T-helper 2 cell (primary cell): ENCODE data around the gene TMEM38A.
A peak's percentile ranks its signal among the peaks of the same experiment; 100 is the strongest.

Experiments used
- DNase-seq, 5 experiments: peaks; one replicate each; pipeline versions ENCODE4 v3.0.0 to v3.0.0-alpha.2; 2012 to 2022
- total RNA-seq, 2 donors: gene quantifications; one replicate each; lab custom pipeline; 2026; lab: John Stamatoyannopoulos, UW

The TMEM38A gene
- 0.94 to 1.3 reads per million in 2 donors for total RNA-seq

DNA sequence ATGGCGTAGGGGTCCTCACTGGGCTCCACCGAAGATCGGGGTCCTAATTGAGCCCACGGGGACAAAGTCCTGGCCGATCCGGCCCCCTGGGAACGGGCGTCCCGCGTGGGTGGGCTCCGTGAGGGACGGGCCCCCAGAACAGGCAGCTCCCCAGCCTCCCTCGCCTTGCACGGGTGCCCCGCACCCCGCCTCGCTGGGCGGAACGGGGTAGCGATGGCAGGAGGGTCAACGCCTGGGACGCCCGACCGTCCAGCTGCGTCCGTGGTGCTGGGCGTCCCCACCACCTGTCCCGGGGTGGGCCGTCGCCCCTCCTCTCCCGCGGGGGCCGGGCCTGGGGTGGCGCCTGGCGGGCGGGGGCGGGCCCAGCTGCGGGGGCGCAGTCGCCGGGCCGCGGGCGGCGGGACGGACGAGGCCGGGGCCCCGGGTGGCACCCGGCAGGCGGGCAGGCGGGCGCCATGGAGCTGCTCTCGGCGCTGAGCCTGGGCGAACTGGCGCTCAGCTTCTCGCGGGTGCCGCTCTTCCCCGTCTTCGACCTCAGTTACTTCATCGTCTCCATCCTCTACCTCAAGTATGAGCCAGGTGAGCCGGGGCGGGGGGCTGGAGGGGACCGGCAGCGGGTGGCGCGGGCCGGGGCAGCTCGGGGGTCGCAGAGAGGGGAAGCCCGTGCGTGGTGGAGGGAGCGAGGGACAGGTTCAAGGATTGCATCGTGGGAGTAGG lies at the start of gene TMEM38A:
Gene TMEM38A, plus strand, starts transcription at position 377 of the 717 bp plus-strand sequence. Its CDS starts 79 bp downstream, at position 456.
- DNase-seq: peak; percentile 6 to 44 (median 33)

DNA sequence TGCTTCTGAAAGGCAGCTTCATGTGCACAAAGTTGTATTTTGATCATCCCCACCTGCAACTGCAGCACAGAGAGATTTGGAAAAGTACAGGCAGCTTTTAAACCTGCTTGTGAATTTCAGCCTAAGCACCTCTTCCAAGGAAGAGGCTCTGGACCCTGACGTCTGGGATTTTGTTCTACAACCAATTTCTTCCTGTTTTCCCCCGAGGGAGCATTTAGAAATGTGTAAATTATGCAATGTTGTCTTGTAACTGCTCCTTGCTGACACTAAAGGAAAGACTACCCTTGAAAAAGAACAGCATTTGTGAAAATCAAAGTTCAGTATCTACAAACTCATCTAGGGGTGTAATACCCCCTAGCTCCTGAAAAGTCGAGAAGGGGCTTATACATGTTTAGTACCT lies 48.3 kb upstream of the TMEM38A start:
- DNase-seq: no peak

- DNase-seq: no peak
Observed at GRCh38 chr19:16613841-16614240, 47.1 kb upstream of the TMEM38A start.

GRCh38 chr19:16614941-16615340 lies 46.0 kb upstream of the TMEM38A start:
- DNase-seq: no peak

- DNase-seq: no peak
Observed at GRCh38 chr19:16615808-16616207, 45.1 kb upstream of the TMEM38A start.

DNA sequence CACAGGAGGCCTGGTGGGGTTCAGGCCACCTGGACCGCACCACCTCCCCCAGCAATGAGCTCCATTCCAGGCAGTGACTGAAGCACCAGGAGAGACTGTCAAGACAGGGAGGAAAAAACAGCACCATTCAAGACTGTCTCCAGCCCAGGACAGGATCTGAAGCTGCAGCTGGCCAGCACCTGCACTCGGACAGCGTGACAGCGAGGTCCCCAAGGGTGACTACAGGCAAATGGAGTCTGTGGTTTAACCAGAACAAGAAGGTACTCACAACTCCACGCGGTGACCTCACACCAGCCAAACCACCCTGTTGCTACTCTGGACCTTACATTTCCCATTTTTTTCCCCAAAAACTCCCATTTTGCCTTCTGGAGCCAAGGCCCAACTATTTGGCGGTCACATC lies 42.7 kb upstream of the TMEM38A start:
- DNase-seq: no peak

- no peak for DNase-seq
Observed at GRCh38 chr19:16619457-16619856, 41.5 kb upstream of the TMEM38A start.

DNA sequence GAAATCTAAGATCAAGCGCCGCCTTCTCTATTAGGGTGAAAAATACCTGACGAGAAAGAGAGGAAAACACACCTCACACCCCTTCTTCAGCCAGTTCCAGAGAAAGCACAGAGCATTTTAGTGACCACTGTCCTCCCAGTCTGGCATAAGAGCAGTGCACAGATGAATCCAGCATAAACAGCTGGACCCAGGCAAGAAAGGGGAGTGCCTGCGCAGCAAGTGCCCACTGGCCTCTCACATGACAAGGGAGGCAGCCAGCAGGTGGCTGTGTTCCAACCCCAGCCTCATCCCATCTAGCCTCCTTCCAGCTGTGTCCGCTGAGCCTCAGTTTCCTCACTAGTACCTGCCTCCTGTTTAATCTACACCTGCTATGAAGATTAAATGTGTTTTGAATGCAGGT lies 40.9 kb upstream of the TMEM38A start:
- no peak for DNase-seq

DNA sequence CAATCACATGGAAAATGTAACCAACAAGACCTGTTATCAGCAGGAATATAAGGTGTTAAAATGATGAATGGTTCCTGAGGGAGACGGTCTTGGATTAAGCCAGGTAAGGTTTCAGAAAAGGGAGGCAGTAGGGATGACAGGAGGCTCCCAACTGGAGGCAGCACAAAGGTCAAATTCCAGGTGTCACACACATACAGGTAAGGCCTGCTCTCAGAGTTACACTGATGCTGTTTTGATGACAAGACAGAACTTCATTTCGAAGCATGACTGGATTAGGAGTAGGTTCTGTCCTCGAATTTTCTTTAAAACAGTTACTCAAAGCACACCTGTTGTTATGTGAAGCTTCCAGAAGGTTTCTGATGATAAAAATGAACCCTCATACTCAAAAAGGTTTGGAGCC lies 40.4 kb upstream of the TMEM38A start:
- no peak for DNase-seq

- DNase-seq: no peak
Observed at GRCh38 chr19:16621165-16621800, 39.7 kb upstream of the TMEM38A start.

DNA sequence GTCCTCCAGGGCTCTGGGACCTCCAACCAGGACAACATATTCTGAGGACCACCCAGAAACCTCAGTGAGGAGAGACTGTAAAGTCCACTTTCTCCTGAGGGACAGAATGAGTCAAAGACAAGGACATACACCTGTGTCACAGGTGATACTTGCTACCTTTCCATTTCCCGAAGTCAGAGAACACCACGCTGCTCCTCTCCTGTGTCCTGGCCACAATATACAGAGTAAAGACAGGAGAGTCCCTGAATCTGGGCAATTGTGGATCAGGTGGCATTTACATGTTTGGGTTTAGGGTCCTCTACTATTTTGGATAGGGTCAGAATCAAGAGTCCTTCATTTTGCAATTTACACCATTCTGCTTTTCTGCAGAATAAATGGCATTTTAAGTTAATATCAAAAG lies 37.9 kb upstream of the TMEM38A start:
- DNase-seq: no peak

DNA sequence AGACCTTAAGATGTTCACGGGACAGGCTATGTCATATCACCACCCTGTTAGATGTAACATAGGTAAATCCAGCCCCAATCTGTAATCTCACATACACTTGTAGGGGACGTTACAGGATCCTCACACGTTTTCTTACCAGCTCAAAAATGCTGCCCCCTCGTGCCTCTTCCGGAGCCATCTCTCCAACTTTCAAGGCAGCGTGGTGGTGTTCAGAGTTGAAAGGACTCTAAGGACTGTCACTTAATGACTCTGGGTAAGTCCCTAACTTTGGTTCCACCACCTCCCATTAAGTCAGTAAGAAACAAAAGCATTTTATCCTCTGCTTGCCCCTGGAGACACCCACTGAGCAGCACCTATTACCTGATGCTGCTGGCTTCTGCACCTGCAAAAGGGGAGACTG lies 37.4 kb upstream of the TMEM38A start:
- peak in 1 of 5 experiments; percentile 41 for DNase-seq

GRCh38 chr19:16624236-16624635 lies 36.7 kb upstream of the TMEM38A start:
- no peak for DNase-seq

GRCh38 chr19:16625163-16625958 lies 35.6 kb upstream of the TMEM38A start:
- no peak for DNase-seq

- peak in 1 of 5 experiments; percentile 49 for DNase-seq
Observed at GRCh38 chr19:16626796-16627192, 34.1 kb upstream of the TMEM38A start.

DNA sequence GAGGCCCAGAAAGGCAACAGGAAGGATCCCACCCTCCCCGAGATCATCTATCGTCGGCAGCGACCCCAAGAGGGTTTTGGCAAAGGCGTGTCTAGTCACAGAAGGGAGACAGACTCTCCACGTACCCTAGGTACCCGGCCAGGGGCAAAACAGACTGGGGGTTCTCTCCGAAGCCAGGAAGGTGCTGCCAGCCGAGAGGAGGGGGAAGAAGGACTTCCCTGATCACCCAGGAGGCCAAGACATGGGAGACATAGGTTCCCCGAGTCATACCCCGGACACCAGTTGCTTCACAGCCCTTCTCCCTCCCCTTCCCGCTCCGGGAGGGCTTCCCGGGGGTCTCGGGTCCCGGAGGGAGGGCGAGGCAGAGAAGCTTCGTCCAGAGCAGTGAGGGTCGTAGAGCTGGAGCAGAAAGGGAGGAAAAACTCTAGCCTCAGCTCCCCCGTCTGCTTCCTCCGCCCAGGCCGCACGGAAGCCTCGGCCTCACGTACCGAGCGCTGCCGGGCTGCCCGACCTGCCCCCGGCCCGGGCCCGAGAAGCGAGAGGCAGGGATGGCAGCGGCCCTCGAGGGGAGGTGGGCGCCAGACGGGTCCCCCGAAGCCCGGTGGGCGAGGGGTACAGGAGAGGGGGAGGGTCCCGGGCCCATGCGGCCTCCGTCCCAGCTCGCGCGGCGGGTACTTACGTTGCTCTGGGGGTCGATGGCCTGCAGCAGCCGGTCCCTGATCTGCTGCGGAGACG lies 33.6 kb upstream of the TMEM38A start:
- peak in 1 of 5 experiments; percentile 22 for DNase-seq

- DNase-seq: no peak
Observed at GRCh38 chr19:16627928-16628182, 33.1 kb upstream of the TMEM38A start.

DNA sequence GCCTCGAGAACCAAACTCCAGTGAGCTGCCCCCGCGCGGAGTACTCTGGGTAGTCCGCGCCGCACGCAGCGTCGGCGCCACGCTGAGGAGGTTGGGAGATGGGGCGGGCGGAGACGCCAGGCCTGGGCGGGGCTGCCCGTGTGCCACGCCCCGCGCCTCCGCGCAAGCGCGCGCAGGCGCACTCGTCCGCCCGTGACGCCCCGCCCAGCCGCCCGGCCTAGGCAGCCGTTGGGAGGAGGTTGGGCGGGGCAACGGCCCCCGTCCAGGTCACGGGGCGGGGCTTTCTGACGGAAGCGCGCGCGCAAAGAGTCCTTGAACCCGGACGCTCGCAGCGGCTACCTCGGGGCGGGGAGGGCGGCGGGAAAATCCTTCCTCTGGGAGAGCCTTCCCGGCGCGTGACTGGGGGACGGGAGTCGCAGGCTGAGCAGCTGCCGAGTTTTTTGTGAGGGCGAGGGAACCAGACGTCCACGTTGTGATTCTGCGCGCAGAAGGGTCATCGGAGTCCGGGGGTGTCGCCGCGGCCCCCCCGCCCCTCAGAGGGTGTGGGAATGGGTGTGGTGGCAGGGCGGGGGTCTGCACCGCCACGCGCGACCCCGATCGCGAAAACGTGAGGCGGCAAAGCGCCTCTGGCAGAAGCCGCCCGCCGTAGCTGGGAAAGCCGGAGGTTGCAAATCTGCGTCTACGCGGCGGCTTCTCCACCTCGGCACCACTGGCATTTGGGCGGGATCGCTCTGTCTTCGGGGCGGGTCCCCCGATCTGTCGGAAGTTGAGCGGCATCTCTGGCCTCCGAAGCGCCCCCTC lies 32.6 kb upstream of the TMEM38A start, which contains the start of gene MED26:
Gene MED26, minus strand, starts transcription at position 22 of the 801 bp plus-strand sequence. CDS start 261 bp downstream, outside the sequence.
- peak; percentile 88 to 95 (median 91) for DNase-seq

DNA sequence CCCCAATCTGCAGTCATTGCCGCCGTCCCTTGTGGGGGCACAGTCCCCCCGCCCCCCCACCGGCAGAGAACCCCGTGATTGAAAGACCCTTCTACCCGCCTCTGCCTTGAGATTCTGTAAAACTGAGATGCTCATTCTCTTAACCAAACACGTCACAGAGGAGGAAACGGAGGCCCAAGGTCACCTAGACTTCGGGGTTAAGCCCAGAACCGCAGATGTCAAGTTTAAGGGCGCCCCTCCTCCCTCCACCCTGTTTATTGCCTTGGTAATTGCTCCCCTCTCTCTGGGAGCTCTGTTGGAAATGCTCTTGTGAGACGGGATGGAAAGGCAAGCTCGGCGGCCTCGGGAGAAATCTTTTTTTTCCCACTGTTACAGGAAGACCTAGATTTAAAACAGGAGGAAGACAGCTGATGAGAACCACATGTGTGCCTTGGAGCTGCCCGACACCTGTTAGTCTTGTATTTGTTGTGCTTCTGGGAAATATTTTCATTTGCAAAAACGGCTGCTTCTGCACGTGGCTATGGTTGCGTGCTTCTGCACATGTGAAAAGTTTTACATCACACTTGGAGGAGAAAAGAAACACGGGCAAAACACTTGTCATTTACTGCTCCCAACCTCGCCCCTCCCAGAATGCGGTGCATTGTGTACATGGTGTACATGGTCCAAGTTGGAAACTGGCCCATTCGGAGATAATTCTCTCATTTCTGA lies 31.8 kb upstream of the TMEM38A start:
- DNase-seq: peak in 1 of 5 experiments; percentile 85

DNA sequence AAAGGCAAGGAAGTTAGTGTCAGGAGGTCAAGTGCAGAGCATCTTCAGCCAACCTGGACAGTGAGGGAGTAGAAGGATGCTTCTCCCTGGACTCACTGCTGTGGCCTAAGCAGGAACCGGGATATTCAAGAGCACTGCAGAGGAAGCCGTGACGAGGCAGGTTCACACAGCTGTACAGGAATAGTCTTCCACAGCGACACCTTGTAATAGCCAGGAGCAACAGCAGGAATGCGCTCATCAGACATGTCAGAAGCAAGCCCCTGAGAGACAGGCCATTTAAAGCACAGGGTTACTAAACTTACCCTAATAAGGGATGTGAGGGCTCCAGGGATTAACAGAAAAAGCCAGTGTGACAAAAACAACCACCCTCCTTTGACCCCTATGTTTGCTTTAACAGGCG lies 29.5 kb upstream of the TMEM38A start:
- no peak for DNase-seq

- DNase-seq: no peak
Observed at GRCh38 chr19:16637535-16637934, 23.4 kb upstream of the TMEM38A start.
